ENCODE results near the gene GUCY1A2. TPM values are rescaled to one million over a fixed set of nuclear protein-coding genes. Genes with fewer than 3 reads are reported as not detected.

GUCY1A2 gene
- total RNA-seq, 3 donors from 2014 or later = 0.61 to 4.0 (median 1.4) TPM

- H3K4me1 ChIP-seq (ENCODE audit: low read depth) = no peaks in the 10 kb centered on the region
- intact Hi-C loops (cut with DNase I, micrococcal nuclease) = no loop called here
- H3K4me3 ChIP-seq = no peak overlapping the region
- no peaks in the 10 kb centered on the region for H3K9me3 ChIP-seq
- TF ChIP-seq CTCF (IDR thresholded peaks at IDR 0.05) = no peak
- H3K36me3 ChIP-seq (ENCODE audit: low read depth) = no peaks in the 10 kb centered on the region
- ATAC-seq = no peak
- no peak for DNase-seq
Observed at GRCh38 chr11:106714199-106714598, 304.1 kb downstream of the GUCY1A2 start.

GRCh38 chr11:106708348-106708747, 309.9 kb downstream of the GUCY1A2 start:
- ATAC-seq = no peak
- H3K4me1 ChIP-seq (ENCODE audit: low read depth) = no peaks in the 10 kb centered on the region
- H3K36me3 ChIP-seq (ENCODE audit: low read depth) = no peaks in the 10 kb centered on the region
- H3K9me3 ChIP-seq = no peaks in the 10 kb centered on the region
- no peak for DNase-seq
- no peak for TF ChIP-seq CTCF (IDR thresholded peaks at IDR 0.05)
- H3K4me3 ChIP-seq = no peak overlapping the region
- intact Hi-C loops (cut with DNase I, micrococcal nuclease) = no loop called here

- Histone ChIP-seq H3K4me1 (ENCODE audit: low read depth) (no peaks in the 10 kb centered on the region), H3K4me3 (no peak overlapping the region), H3K36me3 (ENCODE audit: low read depth) (no peaks in the 10 kb centered on the region), H3K9me3 (peaks cover 3% of the 10 kb centered on the region)
- no peak for TF ChIP-seq CTCF (IDR thresholded peaks at IDR 0.05)
- intact Hi-C loops (cut with DNase I, micrococcal nuclease) = no loop called here
- DNase-seq (no peak), ATAC-seq (no peak)
Observed at GRCh38 chr11:106706355-106706754, 311.9 kb downstream of the GUCY1A2 start.

- no peak for TF ChIP-seq CTCF (IDR thresholded peaks at IDR 0.05)
- H3K4me3 ChIP-seq = no peak overlapping the region
- DNase-seq (no peak), ATAC-seq (no peak)
- no peaks in the 10 kb centered on the region for H3K36me3 ChIP-seq (ENCODE audit: low read depth)
- H3K9me3 ChIP-seq = peaks cover 7% of the 10 kb centered on the region
- H3K4me1 ChIP-seq (ENCODE audit: low read depth) = no peaks in the 10 kb centered on the region
- intact Hi-C loops (cut with DNase I, micrococcal nuclease) = no loop called here
Observed at GRCh38 chr11:106702805-106703204, 315.5 kb downstream of the GUCY1A2 start.

GRCh38 chr11:106697058-106697457, 321.2 kb downstream of the GUCY1A2 start:
- Histone ChIP-seq H3K36me3 (ENCODE audit: low read depth) (no peaks in the 10 kb centered on the region), H3K9me3 (peaks cover 7% of the 10 kb centered on the region), H3K4me1 (ENCODE audit: low read depth) (no peaks in the 10 kb centered on the region), H3K4me3 (no peak overlapping the region)
- no peak for TF ChIP-seq CTCF (IDR thresholded peaks at IDR 0.05)
- intact Hi-C loops (cut with DNase I, micrococcal nuclease) = no loop called here
- DNase-seq (no peak), ATAC-seq (no peak)

GRCh38 chr11:106695506-106695905, 322.8 kb downstream of the GUCY1A2 start:
- intact Hi-C loops (cut with DNase I, micrococcal nuclease) = no loop called here
- Histone ChIP-seq H3K9me3 (peaks cover 7% of the 10 kb centered on the region), H3K4me3 (no peak overlapping the region), H3K4me1 (ENCODE audit: low read depth) (no peaks in the 10 kb centered on the region), H3K36me3 (ENCODE audit: low read depth) (no peaks in the 10 kb centered on the region)
- no peak for TF ChIP-seq CTCF (IDR thresholded peaks at IDR 0.05)
- ATAC-seq (no peak), DNase-seq (no peak)

All from mucosa of descending colon (tissue), 3 donors.